ENCODE data around the gene MAML1. TPM values are rescaled to one million over a fixed set of nuclear protein-coding genes. Genes with fewer than 3 reads are reported as not detected.
"Not testable (repeated sequence)": the region's sequence is repeated elsewhere in the genome, so short reads cannot be mapped to it uniquely, and the experiment has no call there.

MAML1 gene
- total RNA-seq, 1 donor from 2014 or later, result 27.8 TPM

DNA sequence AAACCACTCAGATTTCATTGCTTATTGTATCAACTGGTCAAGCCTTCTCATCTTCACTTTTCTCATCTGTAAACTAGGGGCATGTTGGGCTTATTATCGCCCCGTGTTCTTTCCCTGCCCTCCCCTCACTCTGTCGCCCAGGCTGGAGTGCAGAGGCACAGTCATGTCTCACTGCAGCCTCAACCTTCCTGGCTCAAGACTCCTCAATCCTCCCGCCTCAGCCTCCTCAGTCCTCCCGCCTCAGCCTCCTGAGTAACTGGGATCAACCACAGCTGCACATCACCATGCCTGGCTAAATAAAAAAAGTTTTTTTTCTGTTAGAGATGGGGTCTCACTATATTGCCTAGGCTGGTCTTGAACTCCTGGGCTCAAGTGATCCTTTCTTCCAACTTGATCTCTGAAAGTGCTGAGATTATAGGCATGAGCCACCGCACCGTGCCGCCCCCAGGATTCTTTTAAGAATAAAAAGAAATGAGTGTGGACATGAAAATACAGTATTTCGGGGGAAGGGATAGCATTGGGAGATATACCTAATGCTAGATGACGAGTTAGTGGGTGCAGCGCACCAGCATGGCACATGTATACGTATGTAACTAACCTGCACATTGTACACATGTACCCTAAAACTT, 2.0 kb downstream of the MAML1 start:
- no peak for ATAC-seq
- intact Hi-C loops (cut with DNase I), result no loop called here
- Histone ChIP-seq H3K36me3 (peaks cover 34% of the 10 kb centered on the region), H3K27ac (no peak overlapping the region), H3K4me3 (peak overlapping the region; percentile 77), H3K27me3 (ENCODE audit: low read depth) (no peaks in the 10 kb centered on the region), H3K9me3 (no peaks in the 10 kb centered on the region), H3K4me1 (peaks cover 66% of the 10 kb centered on the region)
- TF ChIP-seq CTCF (IDR thresholded peaks at IDR 0.05), result no peak
- DNase-seq, result no peak

- no peaks in the 10 kb centered on the region for H3K9me3 ChIP-seq
- intact Hi-C loops (cut with DNase I), result no loop called here
- peaks cover 64% of the 10 kb centered on the region for H3K4me1 ChIP-seq
- TF ChIP-seq CTCF (IDR thresholded peaks at IDR 0.05), result no peak
- no peak for DNase-seq
- H3K27me3 ChIP-seq (ENCODE audit: low read depth), result no peaks in the 10 kb centered on the region
- no peak for ATAC-seq
- H3K27ac ChIP-seq, result no peak overlapping the region
- no peak overlapping the region for H3K4me3 ChIP-seq
- H3K36me3 ChIP-seq, result peaks cover 17% of the 10 kb centered on the region
Observed at GRCh38 chr5:179738742-179739141, 6.1 kb downstream of the MAML1 start.

DNA sequence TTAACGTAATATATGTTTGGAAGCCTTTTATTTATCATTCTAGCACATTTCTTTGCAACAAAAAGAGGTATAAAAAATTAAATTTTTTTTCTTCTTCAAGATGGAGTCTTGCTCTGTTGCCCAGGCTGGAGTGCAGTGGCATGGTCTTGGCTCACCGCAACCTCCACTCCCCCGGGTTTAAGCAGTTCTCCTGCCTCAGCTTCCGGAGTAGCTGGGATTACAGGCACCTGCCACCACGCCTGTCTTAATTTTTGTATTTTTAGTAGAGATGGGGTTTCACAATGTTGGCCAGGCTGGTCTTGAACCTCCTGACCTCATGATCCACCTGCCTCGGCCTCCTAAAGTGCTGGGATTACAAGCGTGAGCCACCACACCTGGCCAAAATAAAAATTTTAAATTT, 11.5 kb downstream of the MAML1 start:
- H3K36me3 ChIP-seq; ATAC-seq; H3K9me3 ChIP-seq; H3K27ac ChIP-seq; intact Hi-C loops (cut with DNase I); H3K27me3 ChIP-seq (ENCODE audit: low read depth); H3K4me3 ChIP-seq; DNase-seq: not testable (repeated sequence)
- H3K4me1 ChIP-seq, result peaks cover 23% of the 10 kb centered on the region

DNA sequence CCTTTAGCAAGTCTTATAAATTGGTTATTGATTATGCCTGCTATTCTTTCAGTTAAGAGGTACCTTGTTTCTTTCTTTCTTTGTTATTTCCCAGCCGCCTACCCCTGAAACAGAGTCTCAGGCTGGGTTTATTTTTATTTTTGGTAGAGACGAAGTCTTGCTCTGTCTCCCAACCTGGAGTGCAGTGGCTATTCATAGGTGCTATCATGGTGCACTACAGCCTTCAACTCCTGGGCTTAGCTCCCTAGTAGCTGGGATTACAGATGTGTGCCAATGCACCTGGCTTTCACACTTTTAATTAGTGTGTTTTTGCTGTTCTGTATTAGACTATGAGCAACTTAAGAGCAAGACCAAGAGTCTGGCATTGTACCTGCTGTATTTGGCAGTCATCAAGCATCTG, 14.2 kb downstream of the MAML1 start:
- Histone ChIP-seq H3K9me3 (no peaks in the 10 kb centered on the region), H3K36me3 (peaks cover 13% of the 10 kb centered on the region), H3K27me3 (ENCODE audit: low read depth) (no peaks in the 10 kb centered on the region), H3K27ac (no peak overlapping the region), H3K4me1 (peaks cover 10% of the 10 kb centered on the region), H3K4me3 (no peak overlapping the region)
- DNase-seq (no peak), ATAC-seq (no peak)
- no peak for TF ChIP-seq CTCF (IDR thresholded peaks at IDR 0.05)
- intact Hi-C loops (cut with DNase I), result no loop called here

DNA sequence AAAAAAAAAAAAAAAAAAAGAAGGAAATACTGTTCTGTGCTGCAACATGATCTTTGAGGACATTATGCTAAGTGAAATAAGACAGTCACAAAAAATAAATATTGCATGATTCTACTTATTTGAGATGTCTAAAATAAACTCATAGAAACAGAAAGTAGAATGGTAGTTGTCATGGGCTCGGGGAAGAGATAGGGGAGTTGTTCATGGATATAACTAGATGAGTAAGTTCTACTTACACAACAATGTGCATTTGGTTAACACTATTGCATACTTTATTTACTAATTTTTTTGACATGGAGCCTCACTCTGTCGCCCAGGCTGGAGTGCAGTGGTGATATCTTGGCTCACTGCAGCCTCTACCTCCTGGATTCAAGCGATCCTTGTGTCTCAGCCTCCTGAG, 15.2 kb downstream of the MAML1 start:
- H3K4me1 ChIP-seq, result peaks cover 10% of the 10 kb centered on the region
- no peak for TF ChIP-seq CTCF (IDR thresholded peaks at IDR 0.05)
- no peak for ATAC-seq

DNA sequence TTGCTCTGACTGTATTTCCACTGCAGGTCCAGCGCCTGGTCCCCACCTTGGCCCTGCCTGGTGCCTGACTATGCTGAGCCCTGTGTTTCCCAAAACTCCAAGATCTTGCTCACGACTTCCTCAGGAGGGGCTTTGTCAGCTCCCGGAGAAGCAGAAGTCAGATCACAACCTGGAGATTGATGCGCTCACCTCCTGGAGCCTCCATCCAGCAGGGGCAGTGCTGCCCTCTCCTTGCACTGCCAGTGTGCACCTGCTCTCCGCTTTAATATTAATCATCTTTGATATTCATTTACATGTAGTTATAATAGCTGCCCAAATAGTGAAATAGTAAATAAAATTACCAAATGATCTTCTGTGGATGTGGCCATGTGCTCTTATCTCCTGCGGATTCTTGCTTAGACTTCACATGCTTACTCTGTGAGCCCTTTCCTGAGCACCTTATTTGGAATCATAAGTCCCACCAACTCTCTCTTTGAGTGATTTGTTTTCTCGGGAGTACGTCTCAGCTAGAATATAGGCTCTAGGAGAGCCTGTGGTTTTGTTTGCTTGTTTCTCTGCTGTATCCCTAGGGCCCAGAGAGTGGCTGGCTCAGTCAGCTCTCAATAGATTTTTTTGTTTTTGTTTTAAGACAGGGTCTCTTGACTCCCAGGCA, 17.4 kb downstream of the MAML1 start:
- ATAC-seq, result no peak

More for the DNA sequence above, 15.2 kb downstream of the MAML1 start:
- DNase-seq, result no peak
- Histone ChIP-seq H3K4me3 (no peak overlapping the region), H3K9me3 (no peaks in the 10 kb centered on the region), H3K27ac (no peak overlapping the region), H3K36me3 (peaks cover 13% of the 10 kb centered on the region), H3K27me3 (ENCODE audit: low read depth) (no peaks in the 10 kb centered on the region)
- intact Hi-C loops (cut with DNase I), result no loop called here

More for the DNA sequence above, 17.4 kb downstream of the MAML1 start:
- Histone ChIP-seq H3K27ac (no peak overlapping the region), H3K9me3 (no peaks in the 10 kb centered on the region), H3K36me3 (peaks cover 13% of the 10 kb centered on the region), H3K27me3 (ENCODE audit: low read depth) (no peaks in the 10 kb centered on the region), H3K4me3 (no peak overlapping the region), H3K4me1 (peaks cover 25% of the 10 kb centered on the region)
- peak; percentile 17 for DNase-seq
- no peak for TF ChIP-seq CTCF (IDR thresholded peaks at IDR 0.05)
- intact Hi-C loops (cut with DNase I), result no loop called here

Measured in lower lobe of right lung (tissue), 2 donors.